CD4-positive, alpha-beta T cell treated with Interferon alpha-2 for 1 hour (primary cell): ENCODE results near the gene PACS2.
"Not testable (repeated sequence)": the region's sequence is repeated elsewhere in the genome, so short reads cannot be mapped to it uniquely, and the experiment has no call there.

Experiments used
- DNase-seq, 2 donors: peaks; one replicate each; pipeline ENCODE4 v3.0.0-alpha.2; 2020 to 2022

The PACS2 gene

GRCh38 chr14:105316577-105316941, 2.0 kb downstream of the PACS2 start:
- no peak for DNase-seq

DNA sequence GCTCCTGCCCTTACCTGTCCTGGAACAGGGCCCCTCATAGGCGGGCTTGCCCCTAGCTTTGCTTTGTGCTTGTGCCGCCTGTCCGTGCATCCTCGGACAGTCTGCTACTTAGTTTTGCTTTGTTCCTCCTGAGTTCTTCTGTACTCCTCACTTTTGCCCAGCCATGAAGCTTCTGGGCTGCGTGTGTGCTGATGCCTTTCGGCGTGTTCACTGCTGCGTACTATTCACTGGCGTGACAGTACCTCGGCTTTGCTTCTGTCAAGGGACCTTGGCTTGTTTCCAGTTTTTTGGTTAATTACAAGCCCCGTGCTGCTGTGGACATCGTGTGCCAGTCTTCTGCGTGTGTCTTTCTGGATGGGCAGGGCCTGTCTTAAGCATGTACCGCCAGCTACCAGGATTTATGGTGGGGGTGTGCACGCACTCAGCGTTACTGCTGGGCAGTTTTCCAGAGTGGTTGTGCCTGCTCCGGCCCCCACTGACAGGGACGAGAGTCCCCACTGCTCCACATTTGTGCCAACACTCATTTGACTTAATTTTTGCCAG, 2.5 kb downstream of the PACS2 start:
- no peak for DNase-seq

DNA sequence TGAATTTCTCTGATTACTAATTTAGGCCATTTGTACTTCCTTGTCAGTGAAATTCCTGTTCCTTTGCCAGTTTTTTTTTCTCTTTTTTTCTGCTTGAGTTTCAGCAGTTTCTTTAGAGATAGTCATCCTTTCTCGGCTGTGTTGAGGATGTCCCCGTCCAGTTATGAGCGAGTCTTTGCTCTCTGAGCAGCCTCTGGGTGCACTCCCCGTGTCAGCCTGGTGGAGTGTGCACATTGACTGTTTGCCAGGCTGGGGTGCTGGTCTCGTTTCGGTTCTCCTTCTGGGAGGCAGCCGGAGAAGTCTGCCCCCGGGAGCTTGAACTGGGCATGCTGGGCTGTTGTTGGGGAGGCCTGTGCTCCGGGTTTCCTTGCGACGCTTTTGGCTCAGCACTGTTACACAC, 3.0 kb downstream of the PACS2 start:
- no peak for DNase-seq

DNA sequence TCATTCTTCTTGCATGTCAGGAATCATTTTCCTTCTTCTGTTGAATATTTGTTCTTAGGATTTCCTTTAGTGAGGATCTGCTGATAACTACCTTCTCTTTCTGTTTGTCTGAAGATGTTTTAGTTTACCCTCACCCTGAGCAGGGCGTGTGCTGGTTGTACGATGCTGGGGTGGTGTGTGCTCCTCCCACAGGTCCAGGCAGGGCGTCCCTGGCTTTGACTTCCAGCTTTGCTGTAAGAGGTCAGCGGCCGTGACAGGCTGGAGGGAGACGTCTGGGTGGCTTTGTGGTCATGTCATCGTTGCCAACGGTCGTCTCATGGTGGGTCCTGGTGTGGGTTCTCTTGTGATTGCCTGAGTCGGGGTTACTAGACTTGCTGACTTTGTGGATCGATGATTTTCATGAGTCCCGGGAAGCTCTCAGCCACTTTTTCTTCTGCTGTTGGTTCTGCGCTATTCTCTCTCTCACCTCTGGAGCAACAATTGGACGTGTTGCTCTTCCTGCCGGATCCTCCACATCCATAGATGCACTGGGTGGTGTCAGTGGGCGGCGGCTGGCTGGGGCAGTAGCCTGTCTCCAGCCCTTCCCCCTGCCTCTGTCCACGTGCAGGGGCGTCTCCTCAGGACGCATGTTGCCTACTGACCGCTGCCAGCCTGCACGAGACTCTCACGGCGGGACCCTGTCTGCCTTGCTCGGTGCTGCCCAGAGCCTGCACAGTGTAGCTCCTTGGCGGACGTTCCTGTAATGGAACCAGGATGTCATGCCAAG, 8.4 kb downstream of the PACS2 start:
- no peak for DNase-seq

DNA sequence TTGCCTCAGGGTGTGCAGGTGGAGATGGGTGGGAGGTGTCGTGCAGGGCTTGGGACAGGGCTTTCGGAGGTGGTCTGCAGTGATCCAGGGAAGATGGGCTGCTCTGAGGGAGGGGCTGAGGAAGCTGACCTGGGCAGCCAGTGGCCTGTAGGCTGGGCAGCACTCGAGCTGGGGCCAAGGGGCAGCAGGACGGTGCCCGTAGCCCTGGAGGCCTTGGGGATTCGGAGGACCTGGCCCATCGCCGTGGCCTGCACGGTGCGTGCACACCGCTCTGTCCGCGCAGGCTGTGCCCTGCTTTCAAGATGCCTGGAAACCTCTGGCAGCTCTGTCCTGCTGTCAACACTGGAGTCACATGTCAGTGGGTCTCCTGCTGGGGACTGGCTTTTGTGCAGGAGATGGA, 9.1 kb downstream of the PACS2 start:
- no peak for DNase-seq

DNA sequence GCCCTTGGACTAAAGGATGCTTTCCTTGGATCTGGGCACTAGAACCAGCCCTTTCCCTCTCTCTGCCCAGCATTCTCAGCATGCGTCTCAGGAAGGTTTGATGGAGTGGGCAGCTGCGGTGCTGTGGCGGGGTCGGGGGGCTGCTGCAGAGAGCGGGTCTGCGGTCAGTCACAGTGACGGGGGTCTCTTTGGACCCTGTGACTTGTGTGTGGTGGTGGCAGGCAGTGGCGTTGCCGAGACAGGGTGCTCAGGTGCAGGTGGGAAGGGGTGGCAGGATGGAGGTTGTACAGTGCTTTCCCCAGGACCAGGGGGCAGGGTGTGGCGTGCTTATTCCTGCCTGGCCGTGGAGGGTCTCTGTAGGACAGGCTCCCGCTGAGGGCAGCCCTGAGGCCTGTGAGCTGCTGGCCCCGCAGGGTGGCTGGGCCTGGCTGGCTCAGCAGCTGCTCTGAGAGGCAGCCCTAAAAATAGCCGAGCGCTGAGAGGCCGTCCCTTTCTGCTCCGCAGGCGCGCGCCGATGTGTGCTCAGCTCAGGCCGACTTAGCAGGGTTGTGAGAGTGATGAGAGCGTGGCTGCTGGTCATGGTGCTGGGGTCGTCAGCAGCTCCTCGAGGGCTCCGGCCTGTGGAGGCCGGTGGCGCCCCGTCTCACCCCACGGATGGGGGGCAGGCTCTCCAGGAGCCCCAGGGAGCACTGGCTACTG, 9.7 kb downstream of the PACS2 start:
- DNase-seq: no peak

GRCh38 chr14:105324871-105325270, 10.3 kb downstream of the PACS2 start:
- DNase-seq: no peak

GRCh38 chr14:105325303-105325702, 10.8 kb downstream of the PACS2 start:
- no peak for DNase-seq

- no peak for DNase-seq
Measured at GRCh38 chr14:105325716-105326567, 11.4 kb downstream of the PACS2 start.

GRCh38 chr14:105326568-105326867, 12.0 kb downstream of the PACS2 start:
- no peak for DNase-seq

DNA sequence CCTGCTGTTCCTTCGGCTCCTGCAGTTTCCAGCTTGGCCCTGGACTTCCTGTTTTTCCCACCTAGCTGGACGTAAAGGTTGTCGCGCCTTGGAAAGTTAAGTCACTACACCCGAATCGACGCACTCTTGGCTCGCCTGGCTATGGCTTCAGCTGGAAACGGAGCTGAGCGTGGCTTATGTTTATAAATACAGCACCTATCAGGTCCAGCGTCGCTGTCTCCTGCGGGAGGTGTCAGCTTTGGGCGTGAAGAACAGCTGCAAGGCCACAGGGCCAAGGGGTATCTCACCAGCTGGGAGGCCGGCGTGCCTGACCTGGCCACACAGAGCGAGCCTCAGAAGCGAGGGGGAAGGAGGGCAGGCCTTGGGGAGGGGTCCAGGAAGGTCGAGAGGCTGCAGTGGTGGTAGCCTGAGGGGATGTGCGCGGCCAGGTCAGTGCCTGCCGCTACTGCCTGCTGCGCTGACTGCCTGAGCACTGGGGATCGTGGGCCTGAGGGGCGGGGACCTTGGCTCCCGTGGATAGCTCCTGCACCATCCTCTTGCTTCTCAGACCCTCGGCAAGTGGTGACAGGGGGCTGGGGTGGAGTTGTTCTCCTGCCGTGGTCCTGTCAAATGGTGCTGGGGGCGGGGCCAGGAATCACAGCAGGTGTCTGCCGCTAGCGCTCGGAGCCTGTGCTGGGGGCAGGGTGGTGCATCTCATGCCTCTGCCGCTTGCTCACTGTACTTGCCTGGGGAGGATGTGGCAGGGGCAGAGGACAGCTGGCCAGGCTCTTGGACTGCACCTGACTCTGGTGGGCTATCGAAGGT, 12.5 kb downstream of the PACS2 start:
- DNase-seq: no peak

DNA sequence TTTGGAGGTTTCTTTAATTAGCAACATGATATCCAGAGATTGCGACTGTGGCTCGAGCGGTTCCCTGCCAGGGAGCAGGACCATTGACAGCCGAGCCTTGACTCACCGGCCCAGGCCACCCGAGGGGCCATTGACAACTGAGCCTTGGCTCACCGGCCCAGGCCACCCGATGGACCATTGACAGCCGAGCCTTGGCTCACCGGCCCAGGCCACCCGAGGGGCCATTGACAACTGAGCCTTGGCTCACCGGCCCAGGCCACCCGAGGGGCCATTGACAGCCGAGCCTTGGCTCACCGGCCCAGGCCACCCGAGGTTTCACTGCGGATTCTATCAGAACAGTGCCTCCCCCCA, 13.1 kb downstream of the PACS2 start:
- not testable (repeated sequence) for DNase-seq

DNA sequence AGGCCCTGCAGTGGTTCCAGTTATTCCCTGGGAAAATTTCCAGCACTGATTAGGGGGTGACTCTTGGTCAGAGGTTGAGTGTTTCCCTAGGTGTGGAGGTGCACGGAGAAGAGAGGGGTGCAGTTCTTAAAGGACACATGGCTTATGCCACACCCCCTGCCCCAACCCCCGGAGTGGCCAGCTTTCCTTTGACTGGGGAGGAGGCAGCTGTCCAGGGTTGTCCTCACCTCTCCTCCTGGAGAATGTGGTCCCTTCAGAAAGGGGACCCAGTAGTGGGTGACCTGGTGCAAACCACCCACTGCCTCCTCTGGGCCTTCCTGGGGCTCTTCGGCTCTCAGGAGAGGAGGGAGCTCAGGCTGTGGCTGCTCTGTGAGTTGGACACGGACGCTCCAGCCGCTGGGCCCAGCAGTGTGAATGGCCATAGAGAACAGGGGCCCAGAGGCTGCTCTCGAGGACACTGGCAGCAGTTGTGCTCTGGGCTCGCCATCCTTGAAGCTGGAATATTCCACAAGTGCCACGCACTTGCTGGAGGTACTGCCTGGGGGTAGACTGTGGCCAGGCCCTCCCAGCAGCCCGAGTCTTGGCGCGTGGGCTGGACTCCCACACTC, 13.6 kb downstream of the PACS2 start:
- no peak for DNase-seq

- DNase-seq: no peak
Measured at GRCh38 chr14:105328678-105329390, 14.3 kb downstream of the PACS2 start.

DNA sequence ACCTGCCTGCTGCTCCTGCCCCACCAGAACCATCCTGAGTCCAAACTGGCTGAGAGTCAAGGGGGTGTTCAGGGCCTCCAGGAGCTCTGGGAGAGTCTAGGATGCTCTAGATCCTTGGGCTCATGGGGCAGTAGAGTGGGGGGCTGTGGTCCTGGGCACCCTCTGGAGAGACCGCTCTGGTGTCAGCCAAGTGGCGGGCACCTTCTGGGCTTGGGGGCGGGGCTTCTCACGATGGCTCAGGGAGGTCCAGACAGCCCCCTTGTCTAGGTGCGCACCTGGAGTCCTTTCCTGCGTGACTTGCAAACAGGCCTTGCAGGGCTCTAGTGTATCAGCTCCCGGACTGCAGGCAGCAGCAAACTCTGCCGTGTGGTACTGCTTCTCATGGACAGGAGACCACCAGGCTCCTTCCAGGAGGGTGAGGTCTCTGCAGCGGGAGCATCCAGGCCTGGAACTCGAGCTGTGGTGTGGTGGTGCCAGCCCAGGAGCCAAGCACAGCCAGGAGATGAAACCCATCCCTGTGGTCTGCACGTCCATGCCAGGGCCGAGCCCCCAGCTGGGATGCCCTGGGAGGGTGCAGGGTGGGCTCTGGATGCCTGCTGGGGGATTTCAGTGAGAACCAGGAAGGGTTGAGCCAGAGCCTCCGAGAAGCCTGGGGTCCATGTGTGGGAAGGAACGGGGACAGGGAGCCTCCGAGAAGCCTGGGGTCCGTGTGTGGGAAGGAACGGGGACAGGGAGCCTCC, 15.0 kb downstream of the PACS2 start:
- DNase-seq: no peak

DNA sequence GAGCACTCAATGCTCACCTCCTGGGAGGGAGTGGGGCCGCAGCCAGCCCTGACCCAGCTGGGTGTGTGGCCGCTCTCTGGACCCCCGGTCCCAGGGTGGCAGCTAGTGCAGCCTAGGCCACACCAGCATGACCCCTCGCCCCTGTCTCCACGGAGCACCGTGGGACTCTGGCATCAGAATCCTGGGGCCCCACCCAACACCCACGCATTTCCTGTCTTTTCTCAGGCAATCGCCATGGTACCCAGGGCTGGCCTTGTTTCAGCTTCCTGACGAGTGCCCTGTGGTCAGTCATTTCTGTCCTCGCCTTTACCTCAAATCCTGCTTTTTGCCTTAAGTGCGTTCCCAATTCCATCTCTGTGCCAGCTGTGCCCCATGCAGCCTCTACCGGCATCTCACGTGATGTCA, 15.9 kb downstream of the PACS2 start:
- no peak for DNase-seq

DNA sequence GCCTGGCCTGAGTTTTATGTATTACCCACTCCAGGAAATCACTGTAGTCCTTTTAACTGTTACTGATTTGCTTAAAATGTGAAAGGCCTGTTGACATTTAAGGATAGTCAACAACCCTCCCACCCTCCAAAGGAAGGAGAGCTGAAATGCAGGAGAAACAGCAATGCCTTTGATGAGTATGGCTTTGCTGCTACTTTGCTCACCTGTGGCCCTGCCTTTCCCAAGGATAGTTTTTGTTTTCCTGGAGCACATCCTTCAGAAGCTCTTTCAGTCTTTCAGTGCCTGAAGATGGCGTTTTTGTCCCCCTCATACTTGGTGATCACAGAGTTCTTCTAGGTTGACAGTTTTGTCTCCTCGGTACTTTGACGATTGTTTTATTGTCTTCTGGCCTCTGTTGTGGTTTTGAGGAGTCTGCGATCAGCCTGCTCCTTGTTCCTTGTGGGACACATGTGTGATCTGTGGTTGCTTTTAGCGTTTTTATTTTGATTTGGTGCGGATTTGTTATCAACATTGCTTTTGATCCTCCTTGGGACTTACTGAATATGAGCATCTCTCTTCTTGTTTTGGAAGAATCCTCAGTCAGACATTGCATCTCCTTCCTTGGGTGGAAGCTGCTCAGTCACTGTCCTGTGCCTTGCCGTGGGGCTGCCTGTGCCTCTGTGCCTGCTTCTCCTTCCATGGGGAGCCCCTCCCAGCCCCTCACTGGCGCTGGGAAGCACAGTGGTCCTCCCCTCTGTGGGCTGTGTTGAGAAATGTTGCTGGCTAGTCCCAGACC, 17.2 kb downstream of the PACS2 start:
- no peak for DNase-seq

DNA sequence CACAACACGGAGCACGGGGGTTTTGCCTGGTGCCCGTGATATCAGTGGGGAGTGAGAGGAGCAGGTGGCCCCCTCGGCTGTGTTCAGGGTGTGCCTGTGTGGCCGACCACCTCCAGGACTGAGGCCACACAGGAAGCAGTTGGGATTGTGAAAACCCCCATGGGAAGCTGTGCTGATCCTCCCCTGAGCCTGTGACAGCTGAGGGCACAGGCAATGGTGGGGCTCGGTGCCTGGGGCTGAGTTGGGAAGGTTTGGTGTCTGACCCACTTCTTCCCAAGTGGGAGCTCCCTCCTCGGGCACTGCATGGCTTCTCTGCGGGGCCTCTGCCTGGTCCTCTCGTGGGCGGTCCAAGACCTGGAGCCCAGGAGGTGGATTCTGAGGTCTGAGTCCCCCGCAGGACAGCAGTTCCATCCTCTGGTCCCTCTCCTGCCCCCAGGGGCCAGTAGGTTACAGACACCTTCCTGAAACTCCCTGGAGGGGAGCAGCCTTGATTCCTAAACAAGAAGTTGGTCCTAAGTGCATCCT, 17.9 kb downstream of the PACS2 start:
- DNase-seq: no peak

DNA sequence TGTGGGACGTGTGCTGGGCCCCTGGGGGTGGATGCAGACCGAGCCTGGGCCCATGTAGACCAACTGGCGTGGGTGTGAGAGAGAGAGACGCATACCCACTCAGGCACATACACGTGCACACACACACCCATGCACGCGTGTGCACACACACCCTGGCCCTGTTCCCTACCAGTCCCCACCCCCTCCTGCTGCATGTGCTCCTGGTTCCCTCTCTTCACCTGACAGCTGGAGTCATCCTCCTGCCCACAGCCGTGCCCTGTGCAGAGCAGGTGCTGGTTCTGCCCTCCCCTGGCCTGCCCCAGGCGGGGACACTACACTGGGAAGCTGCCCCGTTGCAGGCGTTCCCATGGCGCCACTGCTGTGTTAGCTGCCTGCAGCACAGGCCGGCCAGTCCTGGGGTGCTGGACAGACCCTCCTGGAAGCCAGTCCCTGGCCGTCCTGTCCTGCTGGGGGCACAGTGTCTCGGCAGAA, 18.5 kb downstream of the PACS2 start:
- no peak for DNase-seq
